ENCODE measurements around the gene ABCG5.

GRCh38 chr2:43763091-43763490 lies 75.5 kb downstream of the ABCG5 start:
- TF ChIP-seq CTCF (IDR thresholded peaks at IDR 0.05; ENCODE audit: low read length) (no peak), EZH2 (optimal IDR thresholded peaks at IDR 0.05; ENCODE audit: low read depth, low read length) (no peak)

Measured in MM.1S (cell line).